AG04450 (cell line): ENCODE measurements around the gene CHN1. TPM values are rescaled to one million over a fixed set of nuclear protein-coding genes. Genes with fewer than 3 reads are reported as not detected.

Experiments used
- CTCF ChIA-PET: fragments of 300-600, 350-600 bp; formaldehyde crosslinking; extraction: SDS; loops from one replicate; lab custom pipeline; 2022; ENCODE audit warnings: antibody characterized with exemption, inconsistent platforms; lab: Charles Lee
- POLR2A ChIA-PET: fragments of 350-600 bp; formaldehyde crosslinking; extraction: SDS; loops from one replicate; lab custom pipeline; 2021; ENCODE audit warnings: antibody characterized with exemption, inconsistent platforms; lab: Yijun Ruan, JAX
- DNase-seq: peaks from one replicate; pipeline ENCODE4 v3.0.0-alpha.2; 2011; ENCODE audit warnings: low read depth, low spot score
- H3K27ac ChIP-seq: one replicate; pipeline ENCODE4 v1.5.1; 2012; ENCODE audit warnings: low read depth, low read length, control low read depth
- H3K27me3 ChIP-seq: one replicate; pipeline ENCODE4 v1.6.0; 2012; ENCODE audit warnings: low read length; ENCODE audit not compliant: control insufficient read depth, insufficient read depth
- H3K4me3 ChIP-seq: 2 replicates; pipeline ENCODE4 v1.5.1; 2011; ENCODE audit warnings: mild to moderate bottlenecking, low read depth, low read length, control low read depth
- H3K9me3 ChIP-seq: 2 replicates; pipeline ENCODE4 v1.5.1; 2012; ENCODE audit warnings: low read length; ENCODE audit not compliant: control insufficient read depth, insufficient read depth
- polyA plus RNA-seq: library from polyadenylated mRNA; depleted of rRNA; stranded (reverse); fragments of >200 nt; gene quantifications from 2 replicates; pipeline ENCODE4 v1.2.3, GENCODE V29; 2011
- TF ChIP-seq, protein P1 (sequence below): IDR thresholded peaks from 2 replicates; pipeline ENCODE4 v1.5.1; 2011; ENCODE audit warnings: low read depth, low read length, control low read depth, inconsistent platforms

CHN1 gene
- polyA plus RNA-seq, 1 experiment: 258 TPM

DNA sequence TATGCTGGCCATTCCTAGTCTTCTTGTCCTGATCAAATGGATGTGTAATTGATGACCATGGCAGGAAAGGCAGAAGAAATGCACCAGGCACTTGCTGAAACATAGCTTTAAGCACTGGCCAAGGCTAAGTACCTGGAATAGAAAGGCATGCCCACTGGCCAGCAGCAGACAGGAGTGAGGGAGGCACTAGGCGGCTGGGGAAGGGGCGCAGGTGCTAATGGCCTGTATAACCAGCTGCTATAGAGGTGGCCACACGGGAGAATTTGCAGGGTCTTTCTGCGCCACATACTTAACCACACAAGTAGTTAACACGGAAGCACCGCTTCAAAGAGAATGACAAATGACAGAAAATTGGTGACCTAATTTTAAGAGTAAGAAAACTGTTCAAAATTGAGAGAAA lies 174.6 kb downstream of the CHN1 start:
- no peak overlapping the region for H3K27ac ChIP-seq
- no peaks in the 10 kb centered on the region for H3K27me3 ChIP-seq
- no peak overlapping the region for H3K4me3 ChIP-seq
- H3K9me3 ChIP-seq: no peaks in the 10 kb centered on the region; the same call in 1 of the 2 replicates
- CTCF ChIA-PET: interaction anchor here (0.6 kb wide), 1 partner anchor 16 kb away, joined by 4 read pairs; no protein-coding TSS in a partner anchor
- TF ChIP-seq, protein P1, sequence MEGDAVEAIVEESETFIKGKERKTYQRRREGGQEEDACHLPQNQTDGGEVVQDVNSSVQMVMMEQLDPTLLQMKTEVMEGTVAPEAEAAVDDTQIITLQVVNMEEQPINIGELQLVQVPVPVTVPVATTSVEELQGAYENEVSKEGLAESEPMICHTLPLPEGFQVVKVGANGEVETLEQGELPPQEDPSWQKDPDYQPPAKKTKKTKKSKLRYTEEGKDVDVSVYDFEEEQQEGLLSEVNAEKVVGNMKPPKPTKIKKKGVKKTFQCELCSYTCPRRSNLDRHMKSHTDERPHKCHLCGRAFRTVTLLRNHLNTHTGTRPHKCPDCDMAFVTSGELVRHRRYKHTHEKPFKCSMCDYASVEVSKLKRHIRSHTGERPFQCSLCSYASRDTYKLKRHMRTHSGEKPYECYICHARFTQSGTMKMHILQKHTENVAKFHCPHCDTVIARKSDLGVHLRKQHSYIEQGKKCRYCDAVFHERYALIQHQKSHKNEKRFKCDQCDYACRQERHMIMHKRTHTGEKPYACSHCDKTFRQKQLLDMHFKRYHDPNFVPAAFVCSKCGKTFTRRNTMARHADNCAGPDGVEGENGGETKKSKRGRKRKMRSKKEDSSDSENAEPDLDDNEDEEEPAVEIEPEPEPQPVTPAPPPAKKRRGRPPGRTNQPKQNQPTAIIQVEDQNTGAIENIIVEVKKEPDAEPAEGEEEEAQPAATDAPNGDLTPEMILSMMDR: no peak
- POLR2A ChIA-PET: no interaction called here
- DNase-seq: no peak

- ChIA-PET CTCF (interaction anchor here (1.4 kb wide), 1 partner anchor 58 kb away, joined by 5 read pairs; no protein-coding TSS in a partner anchor), POLR2A (no interaction called here)
- DNase-seq: no peak
- no peaks in the 10 kb centered on the region for H3K27me3 ChIP-seq
- TF ChIP-seq, protein P1: no peak
- H3K9me3 ChIP-seq: no peaks in the 10 kb centered on the region; the same call in 1 of the 2 replicates
- H3K4me3 ChIP-seq: no peak overlapping the region
- H3K27ac ChIP-seq: no peak overlapping the region
Measured at GRCh38 chr2:174829550-174829949, 175.6 kb downstream of the CHN1 start.

DNA sequence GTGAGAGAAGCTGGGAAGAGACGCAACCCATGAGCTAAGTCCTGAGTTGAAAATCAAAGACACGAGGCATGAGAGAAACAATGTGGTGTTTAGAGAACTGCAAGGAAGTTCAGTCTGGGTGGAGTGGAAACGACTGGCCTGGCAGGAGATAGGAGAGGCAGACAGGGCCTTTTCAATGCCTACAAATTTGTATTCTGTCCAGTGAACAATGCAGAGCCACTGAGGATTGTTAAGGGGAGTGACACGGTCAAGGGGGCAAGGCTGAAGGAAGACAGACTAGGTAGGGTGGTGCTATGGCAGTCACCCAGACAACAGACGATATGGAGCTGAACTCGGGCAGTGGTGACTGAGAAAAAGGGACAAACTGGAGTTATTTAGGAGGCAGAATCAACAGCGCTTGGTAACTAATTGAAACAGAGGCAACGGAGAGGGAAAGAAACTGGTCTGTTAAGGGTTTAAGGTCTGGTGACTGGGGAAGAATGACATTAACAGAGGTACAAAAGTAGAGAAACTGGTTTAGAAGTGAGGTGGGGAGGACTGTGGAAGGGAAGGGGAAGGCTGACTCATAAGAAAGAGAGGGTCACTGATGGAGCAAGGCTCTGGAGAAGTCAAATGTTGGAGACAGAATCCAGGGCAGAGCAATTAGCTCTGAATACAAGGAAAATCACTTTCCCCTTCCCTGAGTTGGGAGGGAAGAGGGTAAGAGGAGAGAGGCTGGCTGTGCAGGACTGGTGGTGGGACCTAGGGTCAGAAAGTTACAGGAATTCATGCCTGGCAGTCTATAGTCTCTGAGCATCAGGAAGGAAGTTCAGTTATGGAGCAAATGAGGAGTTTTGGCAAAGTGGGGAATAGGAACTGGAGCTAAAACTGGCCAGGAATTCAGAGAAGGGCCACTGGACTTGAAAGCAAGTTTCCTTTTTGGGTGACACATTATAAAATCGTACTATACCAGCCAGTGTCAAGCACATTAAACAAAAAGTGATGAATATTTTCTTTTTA lies 177.5 kb downstream of the CHN1 start:
- H3K4me3 ChIP-seq: no peak overlapping the region
- no peaks in the 10 kb centered on the region for H3K27me3 ChIP-seq
- no peak for DNase-seq
- ChIA-PET POLR2A (interaction anchor here (1.2 kb wide), 1 partner anchor 9 kb away, joined by 4 read pairs; no protein-coding TSS in a partner anchor), CTCF (interaction anchor here (1.0 to 2.7 kb wide), 4 partner anchors 56 to 158 kb away, joined by 3 to 14 read pairs (median 8); no protein-coding TSS in a partner anchor)
- H3K9me3 ChIP-seq: no peaks in the 10 kb centered on the region
- TF ChIP-seq, protein P1: no peak
- H3K27ac ChIP-seq: peak overlapping the region; percentile 53

- Histone ChIP-seq H3K27me3 (no peaks in the 10 kb centered on the region), H3K4me3 (no peak overlapping the region), H3K27ac (no peak overlapping the region), H3K9me3 (no peaks in the 10 kb centered on the region)
- ChIA-PET POLR2A (interaction anchor here (1.2 kb wide), 1 partner anchor 10 kb away, joined by 4 read pairs; no protein-coding TSS in a partner anchor), CTCF (interaction anchor here (0.6 to 2.7 kb wide), 3 partner anchors 55 to 158 kb away, joined by 5 to 14 read pairs (median 7); no protein-coding TSS in a partner anchor)
- DNase-seq: no peak
- TF ChIP-seq, protein P1: no peak
Measured at GRCh38 chr2:174826051-174826450, 179.1 kb downstream of the CHN1 start.
